ENCODE measurements around the gene TENM4. TPM values are rescaled to one million over a fixed set of nuclear protein-coding genes. Genes with fewer than 3 reads are reported as not detected.

The TENM4 gene
- total RNA-seq, 1 donor from 2014 or later, result 11.9 TPM

GRCh38 chr11:79147731-79148130 lies 293.1 kb downstream of the TENM4 start:
- intact Hi-C loops (cut with DNase I), result no loop called here
- peaks cover 0 to 2% of the 10 kb centered on the region in 2 donors for H3K4me1 ChIP-seq
- H3K9me3 ChIP-seq, result peaks cover 0 to 2% of the 10 kb centered on the region in 2 donors
- H3K4me3 ChIP-seq, result no peak overlapping the region
- H3K27ac ChIP-seq, result no peak overlapping the region
- TF ChIP-seq CTCF (IDR thresholded peaks at IDR 0.05), result no peak
- no peaks in the 10 kb centered on the region for H3K27me3 ChIP-seq
- no peak for DNase-seq (ENCODE audit: low spot score in 2 of 2)
- no peaks in the 10 kb centered on the region for H3K36me3 ChIP-seq

- DNase-seq (ENCODE audit: low spot score in 2 of 2), result no peak
- no peak for TF ChIP-seq CTCF (IDR thresholded peaks at IDR 0.05)
- intact Hi-C loops (cut with DNase I), result no loop called here
- Histone ChIP-seq H3K4me1 (no peaks in the 10 kb centered on the region), H3K27ac (no peak overlapping the region), H3K27me3 (no peaks in the 10 kb centered on the region), H3K9me3 (peaks cover 0 to 6% of the 10 kb centered on the region in 2 donors), H3K4me3 (no peak overlapping the region), H3K36me3 (no peaks in the 10 kb centered on the region)
These were observed 293.8 kb downstream of the TENM4 start for GRCh38 chr11:79147011-79147410.

- no peak for DNase-seq (ENCODE audit: low spot score in 2 of 2)
- Histone ChIP-seq H3K36me3 (no peaks in the 10 kb centered on the region), H3K9me3 (peaks cover 0 to 6% of the 10 kb centered on the region in 2 donors), H3K4me3 (no peak overlapping the region), H3K27me3 (no peaks in the 10 kb centered on the region), H3K4me1 (no peaks in the 10 kb centered on the region), H3K27ac (no peak overlapping the region)
- no peak for TF ChIP-seq CTCF (IDR thresholded peaks at IDR 0.05)
- intact Hi-C loops (cut with DNase I), result no loop called here
These were observed 300.9 kb downstream of the TENM4 start for GRCh38 chr11:79139900-79140299.

- no peaks in the 10 kb centered on the region for H3K27me3 ChIP-seq
- H3K9me3 ChIP-seq, result peaks cover 0 to 16% of the 10 kb centered on the region in 2 donors
- H3K4me1 ChIP-seq, result no peaks in the 10 kb centered on the region
- H3K4me3 ChIP-seq, result no peak overlapping the region
- TF ChIP-seq CTCF (IDR thresholded peaks at IDR 0.05), result no peak
- H3K27ac ChIP-seq, result no peak overlapping the region
- intact Hi-C loops (cut with DNase I), result no loop called here
- H3K36me3 ChIP-seq, result no peaks in the 10 kb centered on the region
- no peak for DNase-seq (ENCODE audit: low spot score in 2 of 2)
These were observed 311.1 kb downstream of the TENM4 start for GRCh38 chr11:79129702-79130101.

- intact Hi-C loops (cut with DNase I), result no loop called here
- TF ChIP-seq CTCF (IDR thresholded peaks at IDR 0.05), result no peak
- Histone ChIP-seq H3K36me3 (no peaks in the 10 kb centered on the region), H3K4me1 (no peaks in the 10 kb centered on the region), H3K27me3 (no peaks in the 10 kb centered on the region), H3K9me3 (peaks cover 0 to 16% of the 10 kb centered on the region in 2 donors), H3K27ac (no peak overlapping the region), H3K4me3 (no peak overlapping the region)
- DNase-seq (ENCODE audit: low spot score in 2 of 2), result no peak
These were observed 312.5 kb downstream of the TENM4 start for GRCh38 chr11:79128291-79128690.

GRCh38 chr11:79122759-79123158 lies 318.1 kb downstream of the TENM4 start:
- intact Hi-C loops (cut with DNase I), result no loop called here
- no peak for TF ChIP-seq CTCF (IDR thresholded peaks at IDR 0.05)
- Histone ChIP-seq H3K27ac (no peak overlapping the region), H3K4me3 (no peak overlapping the region), H3K36me3 (no peaks in the 10 kb centered on the region), H3K27me3 (no peaks in the 10 kb centered on the region), H3K4me1 (no peaks in the 10 kb centered on the region), H3K9me3 (peaks cover 0 to 13% of the 10 kb centered on the region in 2 donors)
- no peak for DNase-seq (ENCODE audit: low spot score in 2 of 2)
